Posterior cingulate gyrus (tissue), 11 donors: ENCODE data around the gene IER3IP1.
"Not testable (repeated sequence)": the region's sequence is repeated elsewhere in the genome, so short reads cannot be mapped to it uniquely, and the experiment has no call there.

Experiments used
- DNase-seq, 10 donors: peaks; one replicate each; pipeline versions ENCODE4 v3.0.0 to v3.0.0-alpha.2; 2020 to 2021; ENCODE audit warnings: mixed read lengths in 3 of 10
- intact Hi-C: fragments of 100-400 bp; cut with DNase I; formaldehyde crosslinking; loops from one replicate; pipeline ENCODE4 v1.15.1; 2023

IER3IP1 gene

GRCh38 chr18:47175898-47176575 is at the start of gene IER3IP1:
IER3IP1 (minus strand) TSS chr18:47176364; CDS start chr18:47176277, 87 bp downstream.
- intact Hi-C loops, result loop anchor here (2.0 to 5.0 kb wide), 2 partner anchors 25 to 1149 kb away; partner anchors contain the start of gene HDHD2

GRCh38 chr18:47215554-47216138 is 39.5 kb upstream of the IER3IP1 start:
- DNase-seq, result peak in 4 of 10 donors; percentile 20 to 86 (median 28)
- intact Hi-C loops, result loop anchor here (1.0 to 10.0 kb wide), 2 partner anchors 534 to 809 kb away; no protein-coding TSS in a partner anchor

More at GRCh38 chr18:47175898-47176575, at the start of gene IER3IP1:
- peak; percentile 87 to 98 (median 90) for DNase-seq

- intact Hi-C loops, result no loop called here
- DNase-seq, result no peak
Measured at GRCh38 chr18:47209171-47209570, 33.0 kb upstream of the IER3IP1 start.

- intact Hi-C loops, result no loop called here
- DNase-seq, result no peak
Measured at GRCh38 chr18:47206945-47207637, 30.9 kb upstream of the IER3IP1 start.

GRCh38 chr18:47204908-47205522 is 28.9 kb upstream of the IER3IP1 start:
- DNase-seq, result peak in 3 of 10 donors; percentile 10 to 45 (median 29)

GRCh38 chr18:47203626-47204464 is 27.7 kb upstream of the IER3IP1 start:
- intact Hi-C loops, result no loop called here
- DNase-seq, result no peak

More at GRCh38 chr18:47204908-47205522, 28.9 kb upstream of the IER3IP1 start:
- intact Hi-C loops, result loop anchor here (1.0 kb wide), 2 partner anchors 105 to 155 kb away; no protein-coding TSS in a partner anchor

GRCh38 chr18:47195961-47196360 is 19.8 kb upstream of the IER3IP1 start:
- intact Hi-C loops, DNase-seq: not testable (repeated sequence)

- intact Hi-C loops, result no loop called here
- no peak for DNase-seq
Measured at GRCh38 chr18:47191961-47192360, 15.8 kb upstream of the IER3IP1 start.

- intact Hi-C loops, result no loop called here
- DNase-seq, result no peak
Measured at GRCh38 chr18:47187721-47188120, 11.6 kb upstream of the IER3IP1 start.

- no peak for DNase-seq
- intact Hi-C loops, result no loop called here
Measured at GRCh38 chr18:47184419-47185050, 8.4 kb upstream of the IER3IP1 start.

GRCh38 chr18:47182156-47182555 is 6.0 kb upstream of the IER3IP1 start:
- DNase-seq, intact Hi-C loops: not testable (repeated sequence)

- intact Hi-C loops, result no loop called here
- DNase-seq, result no peak
Measured at GRCh38 chr18:47180765-47181164, 4.6 kb upstream of the IER3IP1 start.

GRCh38 chr18:47179520-47179919 is 3.4 kb upstream of the IER3IP1 start:
- no peak for DNase-seq
- intact Hi-C loops, result loop anchor here (5.0 kb wide), 1 partner anchor 1152 kb away; no protein-coding TSS in a partner anchor

GRCh38 chr18:47175283-47175897 is 774 bp downstream of the IER3IP1 start:
- peak in 2 of 10 donors; percentile 67 to 82 for DNase-seq
- intact Hi-C loops, result loop anchor here (2.0 to 5.0 kb wide), 2 partner anchors 25 to 1148 kb away; partner anchors contain the start of gene HDHD2

GRCh38 chr18:47174545-47175116 is 1.5 kb downstream of the IER3IP1 start:
- no peak for DNase-seq
- intact Hi-C loops, result loop anchor here (2.0 to 5.0 kb wide), 2 partner anchors 24 to 1147 kb away; partner anchors contain the start of gene HDHD2

- no peak for DNase-seq
- intact Hi-C loops, result no loop called here
Measured at GRCh38 chr18:47172476-47172875, 3.7 kb downstream of the IER3IP1 start.

GRCh38 chr18:47168913-47169312 is 7.3 kb downstream of the IER3IP1 start:
- intact Hi-C loops, result no loop called here
- no peak for DNase-seq

GRCh38 chr18:47168509-47168908 is 7.7 kb downstream of the IER3IP1 start:
- DNase-seq, result no peak
- intact Hi-C loops, result no loop called here
